SIG-M5 treated with dmso at 0.1 percent for 504 hours (cell line): ENCODE data around the gene PPTC7.
A peak's percentile ranks its signal among the peaks of the same experiment; 100 is the strongest.
"Not testable (repeated sequence)": the region's sequence is repeated elsewhere in the genome, so short reads cannot be mapped to it uniquely, and the experiment has no call there.

ENCODE experiments used
- DNase-seq: peaks from one replicate; lab custom pipeline; 2025; ENCODE audit not compliant: unreplicated experiment; lab: John Stamatoyannopoulos, UW

Gene PPTC7

GRCh38 chr12:110562386-110562785, 20.7 kb downstream of the PPTC7 start:
- peak; percentile 12 for DNase-seq

- DNase-seq, result no peak
Measured at GRCh38 chr12:110561471-110562201, 21.5 kb downstream of the PPTC7 start.

GRCh38 chr12:110560946-110561345, 22.2 kb downstream of the PPTC7 start:
- no peak for DNase-seq

- no peak for DNase-seq
Measured at GRCh38 chr12:110560048-110560447, 23.1 kb downstream of the PPTC7 start.

- not testable (repeated sequence) for DNase-seq
Measured at GRCh38 chr12:110558945-110559344, 24.2 kb downstream of the PPTC7 start.

GRCh38 chr12:110557300-110557699, 25.8 kb downstream of the PPTC7 start:
- DNase-seq, result no peak

- no peak for DNase-seq
Measured at GRCh38 chr12:110556705-110557104, 26.4 kb downstream of the PPTC7 start.

- DNase-seq, result peak; percentile 56
Measured at GRCh38 chr12:110555577-110556406, 27.3 kb downstream of the PPTC7 start.

- DNase-seq, result no peak
Measured at GRCh38 chr12:110554184-110554583, 28.9 kb downstream of the PPTC7 start.

- DNase-seq, result no peak
Measured at GRCh38 chr12:110550981-110551380, 32.1 kb downstream of the PPTC7 start.

- no peak for DNase-seq
Measured at GRCh38 chr12:110549716-110550115, 33.4 kb downstream of the PPTC7 start.

GRCh38 chr12:110548678-110549077, 34.4 kb downstream of the PPTC7 start:
- no peak for DNase-seq

GRCh38 chr12:110547090-110547489, 36.0 kb downstream of the PPTC7 start:
- no peak for DNase-seq

GRCh38 chr12:110546339-110546738, 36.8 kb downstream of the PPTC7 start:
- peak; percentile 49 for DNase-seq

- no peak for DNase-seq
Measured at GRCh38 chr12:110545812-110546211, 37.3 kb downstream of the PPTC7 start.

GRCh38 chr12:110545259-110545658, 37.9 kb downstream of the PPTC7 start:
- peak; percentile 25 for DNase-seq

- no peak for DNase-seq
Measured at GRCh38 chr12:110543965-110544364, 39.2 kb downstream of the PPTC7 start.

- DNase-seq, result no peak
Measured at GRCh38 chr12:110543252-110543959, 39.7 kb downstream of the PPTC7 start.

- DNase-seq, result no peak
Measured at GRCh38 chr12:110540048-110540447, 43.1 kb downstream of the PPTC7 start.

GRCh38 chr12:110538869-110539622, 44.1 kb downstream of the PPTC7 start:
- no peak for DNase-seq
